Stromal cell of bone marrow (primary cell): ENCODE results near the gene PALMD.

ENCODE experiments used
- DNase-seq: peaks from one replicate; pipeline ENCODE4 v3.0.0-alpha.2; 2012; ENCODE audit warnings: low read depth

Gene PALMD

DNA sequence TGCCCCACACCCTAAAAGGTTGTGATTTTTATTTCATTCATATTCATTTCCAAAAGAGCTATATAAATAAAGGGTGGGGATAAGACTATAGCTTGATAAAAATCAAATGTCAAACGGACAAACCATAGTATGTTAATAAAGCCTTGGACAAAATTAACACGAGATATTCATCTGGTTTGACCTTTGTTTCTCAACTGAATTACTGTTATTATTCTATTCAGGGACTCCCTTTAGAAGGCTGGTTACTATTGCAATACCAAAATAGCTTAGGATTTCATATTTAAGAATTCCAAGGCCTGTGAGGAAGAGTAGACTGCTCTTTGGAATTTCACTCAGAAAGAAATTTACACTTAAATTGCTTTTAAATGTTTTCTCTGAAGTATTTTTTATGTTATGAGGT, 10.2 kb upstream of the PALMD start:
- no peak for DNase-seq

DNA sequence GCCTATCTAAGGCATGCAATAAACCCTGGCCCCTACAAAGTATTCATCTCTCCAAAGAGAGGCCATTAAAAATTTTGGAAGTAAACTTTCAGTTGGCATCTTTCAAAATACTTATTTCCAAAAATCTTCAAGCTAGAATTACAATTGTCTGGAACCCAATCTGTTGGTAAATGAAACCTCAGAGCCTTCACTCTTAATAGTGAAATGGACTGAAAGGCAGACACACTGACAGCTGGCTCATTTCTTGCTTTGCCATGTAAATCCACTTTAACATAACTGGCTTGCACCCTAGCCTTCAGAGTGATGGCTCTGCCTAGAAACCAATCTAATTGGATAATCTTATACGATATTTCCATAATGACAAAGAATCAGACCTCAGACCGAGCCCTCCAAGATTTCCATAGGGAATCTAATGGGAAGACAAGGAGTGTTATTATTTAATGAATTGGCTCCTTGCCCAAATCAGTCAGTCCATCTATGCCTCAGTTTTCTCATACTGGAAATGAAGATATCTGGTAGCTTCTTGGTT, 9.2 kb upstream of the PALMD start:
- DNase-seq, result no peak

- no peak for DNase-seq
Measured at GRCh38 chr1:99638853-99639252, 7.1 kb upstream of the PALMD start.

DNA sequence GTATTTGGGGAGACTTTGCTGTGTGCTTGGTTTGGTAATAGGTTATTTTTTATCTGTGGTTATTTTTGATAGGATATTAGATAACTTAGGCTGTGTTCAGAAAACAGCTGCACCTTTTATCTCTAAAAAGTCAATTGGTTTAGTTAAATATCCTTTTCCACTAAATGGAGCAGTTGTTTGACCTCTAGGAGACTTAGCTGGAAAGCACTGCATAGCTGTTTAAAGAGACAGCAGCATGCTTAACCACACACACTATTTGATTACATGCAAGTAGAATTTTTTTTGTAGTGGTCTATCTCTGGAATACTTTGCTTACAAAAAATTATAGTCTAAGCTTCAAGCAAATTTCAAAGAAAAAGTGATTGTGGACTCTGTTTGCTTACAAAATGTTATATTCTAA, 6.5 kb upstream of the PALMD start:
- DNase-seq, result no peak

- DNase-seq, result no peak
Measured at GRCh38 chr1:99639945-99640344, 6.0 kb upstream of the PALMD start.

GRCh38 chr1:99640672-99641071, 5.2 kb upstream of the PALMD start:
- DNase-seq, result no peak

GRCh38 chr1:99641558-99641957, 4.4 kb upstream of the PALMD start:
- no peak for DNase-seq

DNA sequence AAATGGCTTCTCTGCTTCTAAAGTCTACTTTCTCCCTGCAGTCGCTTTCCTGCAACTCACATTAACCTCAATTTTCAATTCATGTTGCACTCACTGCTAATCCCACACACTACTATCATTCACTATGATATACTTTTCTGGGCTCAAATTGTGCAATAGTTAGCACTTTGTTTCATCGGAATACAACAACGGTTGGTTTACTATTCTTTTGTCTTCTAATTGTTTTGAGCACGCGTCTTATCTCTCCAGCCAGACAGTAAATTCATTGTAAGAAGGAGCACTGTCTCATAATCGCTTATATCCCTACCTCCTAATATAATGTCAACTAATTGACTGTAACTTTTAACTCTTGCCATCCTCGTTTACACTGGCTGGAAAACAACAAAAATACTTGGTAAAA, 3.9 kb upstream of the PALMD start:
- no peak for DNase-seq

DNA sequence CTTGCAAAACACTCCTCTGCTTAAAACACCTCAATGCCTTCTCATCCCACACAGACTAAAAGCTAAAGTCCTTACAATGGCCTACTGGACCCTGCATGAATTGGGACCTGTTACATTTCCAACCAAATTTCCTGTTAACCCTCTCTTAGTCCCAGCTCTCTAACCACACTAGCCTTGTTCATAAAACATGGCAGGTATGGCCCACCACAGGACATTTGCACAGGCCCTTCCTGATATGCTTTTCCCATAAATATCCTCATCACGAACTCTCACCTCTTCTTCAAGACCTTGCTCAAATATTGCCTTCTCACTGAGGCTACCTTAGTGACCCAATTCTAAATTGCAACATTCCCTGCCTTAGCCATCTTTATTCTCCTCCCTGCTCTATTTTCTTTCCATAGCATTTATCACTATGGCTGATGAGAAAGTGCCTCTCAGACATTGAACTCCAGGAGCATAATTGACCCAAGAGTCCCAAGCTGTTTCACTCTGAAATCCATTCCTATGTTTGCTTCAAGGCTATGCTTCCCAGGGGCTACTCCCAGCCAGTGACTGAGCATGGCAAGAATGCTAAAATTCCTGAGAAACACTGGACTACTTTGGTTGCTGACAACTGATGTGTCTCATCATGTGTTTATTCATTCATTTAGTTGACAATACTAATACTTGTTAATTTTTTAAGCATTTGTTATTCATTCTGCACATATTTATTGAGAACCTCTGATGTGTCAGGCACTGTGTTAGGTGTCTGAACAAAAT, 2.7 kb upstream of the PALMD start:
- DNase-seq, result peak; percentile 35

- no peak for DNase-seq
Measured at GRCh38 chr1:99644279-99645004, 1.5 kb upstream of the PALMD start.

GRCh38 chr1:99645203-99645602, 710 bp upstream of the PALMD start:
- DNase-seq, result peak; percentile 38

DNA sequence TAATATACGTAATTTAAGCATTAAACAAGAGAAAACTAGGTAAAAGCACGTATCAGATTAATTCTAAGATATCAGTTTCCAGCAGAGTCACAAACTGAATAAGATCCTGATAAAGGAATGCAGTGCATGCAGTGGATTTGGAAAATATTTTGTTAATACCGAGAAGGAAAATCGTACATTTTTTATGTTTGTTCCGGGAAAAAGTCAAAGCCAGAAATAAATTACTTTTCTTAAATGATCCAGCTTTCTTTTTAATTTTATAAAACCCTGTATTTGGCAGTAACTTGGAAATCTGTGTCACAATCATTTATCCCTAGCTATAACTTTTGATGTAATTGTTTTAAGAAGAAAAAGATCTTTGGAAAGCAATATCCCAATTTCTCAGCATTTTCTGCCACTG, 955 bp downstream of the PALMD start:
- no peak for DNase-seq

DNA sequence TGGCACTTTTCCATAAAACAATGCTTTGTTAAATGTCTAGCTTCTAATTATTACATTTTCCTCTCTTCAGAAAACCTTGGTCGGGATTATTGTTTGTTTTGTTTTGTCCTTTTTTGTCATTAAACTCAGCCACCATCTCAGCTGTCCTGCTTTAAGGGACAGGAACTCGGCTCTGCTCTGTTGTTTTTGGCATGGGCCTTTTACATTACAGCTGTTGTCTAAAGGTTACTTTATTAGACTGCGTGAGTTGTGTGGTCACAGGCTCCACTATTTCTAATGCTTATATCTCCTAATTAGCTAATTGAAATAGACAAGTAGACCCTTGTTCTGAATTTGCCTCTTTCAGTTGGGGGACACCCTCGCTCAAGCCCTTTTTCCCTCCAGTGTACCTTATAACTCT, 1.6 kb downstream of the PALMD start:
- DNase-seq, result no peak

- DNase-seq, result peak; percentile 25
Measured at GRCh38 chr1:99648107-99648506, 2.2 kb downstream of the PALMD start.

GRCh38 chr1:99650030-99650429, 4.1 kb downstream of the PALMD start:
- DNase-seq, result no peak

DNA sequence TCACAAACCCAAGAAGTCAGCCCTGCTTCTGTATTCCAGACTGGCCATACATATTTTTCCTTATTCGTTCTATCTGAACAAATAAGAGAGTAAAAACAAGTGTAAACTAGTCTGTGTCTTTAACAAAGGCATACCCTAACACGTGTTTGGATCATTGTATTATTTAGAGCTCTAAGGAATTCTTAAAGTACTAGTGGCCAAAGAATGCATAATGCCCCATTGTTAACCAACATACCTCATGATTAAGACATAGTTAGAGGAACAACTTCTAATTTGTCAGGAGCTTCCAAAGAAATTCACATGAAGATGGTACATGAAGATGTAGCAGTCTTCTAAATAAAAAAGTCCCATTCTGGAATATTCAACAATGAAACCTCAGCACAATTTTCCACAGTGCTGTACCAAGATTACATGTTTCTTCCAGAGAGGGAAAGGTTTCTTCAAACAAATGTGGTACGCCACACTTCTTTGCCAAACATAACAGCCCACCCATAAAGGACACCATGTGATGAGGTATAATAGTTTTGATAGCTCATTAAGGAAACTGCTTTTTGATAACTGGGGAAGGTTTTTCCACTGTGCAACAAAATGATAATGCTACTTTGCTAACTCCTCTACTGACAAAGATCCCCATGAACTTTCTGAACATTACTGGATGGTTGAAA, 5.0 kb downstream of the PALMD start:
- no peak for DNase-seq

GRCh38 chr1:99652881-99653281, 7.0 kb downstream of the PALMD start:
- DNase-seq, result no peak

- DNase-seq, result no peak
Measured at GRCh38 chr1:99655376-99655775, 9.5 kb downstream of the PALMD start.

DNA sequence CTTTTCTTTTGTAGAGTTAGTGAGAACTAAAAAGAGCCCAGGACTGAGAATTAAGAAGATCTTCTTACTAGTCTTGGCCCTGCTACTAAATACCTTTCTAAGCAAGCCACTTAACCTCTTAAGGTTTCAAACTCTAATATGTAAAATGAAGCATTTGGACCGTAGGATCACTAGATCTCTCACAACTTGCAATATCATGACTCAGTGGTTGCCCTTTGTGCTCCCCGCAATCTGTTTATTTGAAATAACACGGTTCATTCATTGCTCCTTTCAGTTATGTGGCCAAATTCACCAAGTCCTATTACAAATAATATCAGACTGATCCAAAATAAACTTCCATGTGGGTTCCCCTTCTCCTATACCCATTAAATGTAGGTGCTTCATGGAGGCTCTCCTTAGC, 10.8 kb downstream of the PALMD start:
- no peak for DNase-seq

GRCh38 chr1:99657213-99658030, 11.5 kb downstream of the PALMD start:
- no peak for DNase-seq

- DNase-seq, result no peak
Measured at GRCh38 chr1:99658031-99658290, 12.0 kb downstream of the PALMD start.

DNA sequence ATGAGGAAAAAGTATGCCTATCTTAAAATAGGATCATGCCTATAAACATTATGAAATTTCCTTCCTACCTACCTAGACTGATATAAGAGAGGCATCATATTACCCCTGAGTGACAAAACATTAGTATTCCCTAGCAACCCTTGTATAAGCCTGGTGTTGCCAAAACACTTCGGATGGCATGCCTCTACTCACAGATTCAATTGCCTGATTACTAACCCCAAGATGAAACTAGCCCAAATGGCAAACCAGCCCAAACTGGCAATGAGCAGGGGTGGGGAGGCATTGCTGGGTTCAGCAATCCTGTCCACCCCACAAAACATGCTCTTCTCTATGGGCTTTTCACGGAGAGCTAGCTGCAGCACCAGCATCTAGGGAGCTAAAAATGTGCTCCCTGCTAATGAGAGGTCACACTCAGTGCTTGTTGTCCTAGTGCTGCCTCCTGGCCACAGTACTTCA, 13.9 kb downstream of the PALMD start:
- DNase-seq, result no peak
